Smooth muscle cell (in vitro differentiated cells): Measurements from ENCODE around the gene ISCA1. TPM values are rescaled to one million over a fixed set of nuclear protein-coding genes. Genes with fewer than 3 reads are reported as not detected.
"Not testable (repeated sequence)": the region's sequence is repeated elsewhere in the genome, so short reads cannot be mapped to it uniquely, and the experiment has no call there.

ENCODE experiments used
- DNase-seq: peaks from one replicate; lab custom pipeline; 2025; ENCODE audit not compliant: unreplicated experiment; lab: John Stamatoyannopoulos, UW
- H2AFZ ChIP-seq: fragments of 200-600 bp; sonication (generic); 2 replicates; pipeline ENCODE4 v1.6.0; 2016; ENCODE audit warnings: antibody characterized with exemption, low read depth, mild to moderate bottlenecking
- H3F3A ChIP-seq: fragments of 200-600 bp; sonication (generic); 2 replicates; pipeline ENCODE4 v1.6.0; 2017; ENCODE audit warnings: antibody characterized with exemption, low read depth
- H3K27ac ChIP-seq: fragments of 200-600 bp; sonication (generic); 2 replicates; pipeline ENCODE4 v1.5.1; 2016; ENCODE audit warnings: low read depth, mild to moderate bottlenecking
- H3K27me3 ChIP-seq: fragments of 200-600 bp; sonication (generic); 2 replicates; pipeline ENCODE4 v1.6.1; 2016; ENCODE audit warnings: low read depth, mild to moderate bottlenecking
- H3K36me3 ChIP-seq: fragments of 200-600 bp; sonication (generic); 2 replicates; pipeline ENCODE4 v1.5.1; 2016; ENCODE audit warnings: low read depth
- H3K4me1 ChIP-seq: fragments of 200-600 bp; sonication (generic); 2 replicates; pipeline ENCODE4 v1.5.1; 2016; ENCODE audit warnings: low read depth
- H3K4me2 ChIP-seq: fragments of 200-600 bp; sonication (generic); 2 replicates; pipeline ENCODE4 v1.6.0; 2016; ENCODE audit warnings: mild to moderate bottlenecking
- H3K4me3 ChIP-seq: fragments of 200-600 bp; sonication (generic); 2 replicates; pipeline ENCODE4 v1.5.1; 2016; ENCODE audit warnings: mild to moderate bottlenecking
- H3K79me2 ChIP-seq: fragments of 200-600 bp; sonication (generic); 2 replicates; pipeline ENCODE4 v1.6.0; 2016; ENCODE audit warnings: low read depth, mild to moderate bottlenecking
- H3K9ac ChIP-seq: fragments of 200-600 bp; sonication (generic); 2 replicates; pipeline ENCODE4 v1.6.0; 2016; ENCODE audit warnings: low read depth
- H3K9me3 ChIP-seq: fragments of 200-600 bp; sonication (generic); replicated peaks from 2 replicates; pipeline ENCODE4 v1.5.1; 2016; ENCODE audit warnings: low read depth
- H4K20me1 ChIP-seq: fragments of 200-600 bp; sonication (generic); 2 replicates; pipeline ENCODE4 v1.6.0; 2016; ENCODE audit warnings: low read depth
- CTCF ChIP-seq: fragments of 200-600 bp; sonication (generic); IDR thresholded peaks from 2 replicates; pipeline ENCODE4 v1.5.1; 2017; ENCODE audit warnings: borderline replicate concordance, mild to moderate bottlenecking, antibody characterized with exemption; ENCODE audit not compliant: insufficient read depth, poor library complexity, severe bottlenecking
- WGBS: methylation state at CpG from one replicate; pipeline ENCODE4 v1.1.7; 2016; ENCODE audit warnings: low lambda C conversion rate; 5-methylcytosine and 5-hydroxymethylcytosine counted together
- polyA plus RNA-seq: library from polyadenylated mRNA; unstranded; fragments of >200 nt; fragmentation: Nextera tagmentation; extraction: Ambion mirVana; gene quantifications from 2 replicates; pipeline ENCODE4 v1.2.1, GENCODE V29; 2016
- total RNA-seq: library from RNA; depleted of rRNA; stranded (reverse); fragments of >200 nt; gene quantifications from 2 replicates; pipeline ENCODE4 v1.2.3, GENCODE V29; 2014

The ISCA1 gene
- total and polyA plus RNA-seq, 2 experiments from 2014 or later = 19.8 to 38.9 TPM

DNA sequence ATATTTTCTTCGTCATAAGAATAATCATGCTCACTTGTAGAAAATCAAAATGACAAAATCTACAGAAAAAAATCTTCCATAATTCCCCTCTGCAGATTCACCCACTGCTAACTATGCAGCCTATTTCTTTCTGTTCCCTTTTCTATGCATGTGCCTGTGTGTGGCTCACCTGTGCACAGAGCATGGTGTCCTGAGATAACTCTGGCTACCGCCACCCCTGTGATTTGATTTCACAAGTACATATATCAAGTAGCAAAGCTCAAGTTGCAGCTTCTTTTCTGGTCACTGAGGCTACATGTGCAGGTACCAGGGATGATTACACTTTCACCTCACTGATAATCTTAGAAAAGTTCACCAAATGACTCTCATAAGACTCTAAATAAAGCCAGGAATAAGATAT is 18.4 kb upstream of the ISCA1 start:
- no peaks in the 10 kb centered on the region for H3F3A ChIP-seq
- H3K27ac ChIP-seq = no peak overlapping the region
- H3K9me3 ChIP-seq = no peaks in the 10 kb centered on the region
- no peak overlapping the region for H2AFZ ChIP-seq
- H3K79me2 ChIP-seq = no peaks in the 10 kb centered on the region
- TF ChIP-seq CTCF = no peak
- peaks cover 8% of the 10 kb centered on the region for H3K4me1 ChIP-seq
- H3K4me3 ChIP-seq = no peak overlapping the region
- peaks cover 46% of the 10 kb centered on the region for H3K36me3 ChIP-seq
- H3K9ac ChIP-seq = no peak overlapping the region
- 91% methylated on average over 2 of the region's 2 CpGs for WGBS
- H4K20me1 ChIP-seq = peaks cover 4% of the 10 kb centered on the region
- H3K27me3 ChIP-seq = no peaks in the 10 kb centered on the region
- no peak overlapping the region for H3K4me2 ChIP-seq
- no peak for DNase-seq

- H3K4me2 ChIP-seq = no peak overlapping the region
- H3F3A ChIP-seq = no peaks in the 10 kb centered on the region
- no peak overlapping the region for H3K9ac ChIP-seq
- H2AFZ ChIP-seq = no peak overlapping the region
- no peak overlapping the region for H3K27ac ChIP-seq
- peaks cover 5% of the 10 kb centered on the region for H3K4me1 ChIP-seq
- H4K20me1 ChIP-seq = peaks cover 4% of the 10 kb centered on the region
- no peaks in the 10 kb centered on the region for H3K79me2 ChIP-seq
- H3K9me3 ChIP-seq = no peaks in the 10 kb centered on the region
- peaks cover 33% of the 10 kb centered on the region for H3K36me3 ChIP-seq
- no peak for DNase-seq
- H3K4me3 ChIP-seq = no peak overlapping the region
- H3K27me3 ChIP-seq = no peaks in the 10 kb centered on the region
- 93% methylated on average over 11 of the region's 11 CpGs for WGBS
- TF ChIP-seq CTCF = no peak
Observed at GRCh38 chr9:86298873-86299272, 16.5 kb upstream of the ISCA1 start.

- not testable (repeated sequence) for DNase-seq, H3K79me2 ChIP-seq, H3K9ac ChIP-seq, H3F3A ChIP-seq, H4K20me1 ChIP-seq, H3K36me3 ChIP-seq, H3K27ac ChIP-seq, H3K27me3 ChIP-seq, H3K4me2 ChIP-seq, H3K9me3 ChIP-seq, H3K4me3 ChIP-seq, H2AFZ ChIP-seq
- peaks cover 11% of the 10 kb centered on the region for H3K4me1 ChIP-seq
- 95% methylated on average over 6 of the region's 6 CpGs for WGBS
Observed at GRCh38 chr9:86290341-86290740, 8.0 kb upstream of the ISCA1 start.

DNA sequence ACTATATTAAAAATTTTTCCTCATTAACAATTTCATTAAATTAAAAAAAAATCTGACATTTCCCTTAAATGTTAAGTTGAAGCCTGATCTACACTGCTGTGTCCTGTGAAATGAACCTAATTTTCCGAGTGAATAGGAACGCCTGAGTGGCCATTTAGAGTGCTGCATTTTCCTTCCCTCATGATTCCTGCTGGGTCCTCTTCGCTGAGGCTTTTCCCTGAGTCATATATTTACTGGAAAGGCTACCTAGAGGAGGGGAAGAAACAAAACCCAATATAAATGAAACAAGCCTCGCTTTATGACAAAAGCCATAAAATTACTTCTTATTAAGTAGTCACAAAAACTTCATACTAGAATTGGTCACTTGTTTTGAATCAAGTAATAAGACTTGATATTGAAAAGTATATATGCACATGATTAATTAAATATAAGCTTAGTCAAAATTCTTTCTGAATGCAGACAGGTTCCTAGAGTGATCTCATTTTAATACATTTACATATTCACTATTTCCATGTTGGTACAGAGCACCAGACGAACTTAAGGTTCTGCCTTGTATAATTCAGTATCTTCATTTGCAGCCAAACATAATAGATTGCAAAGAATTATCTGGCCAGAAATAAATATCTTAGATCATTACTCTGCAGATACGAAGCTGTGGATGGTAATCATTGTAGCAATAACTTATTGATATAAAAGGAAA is 6.3 kb upstream of the ISCA1 start:
- DNase-seq = no peak
- no peak overlapping the region for H3K4me3 ChIP-seq
- H3F3A ChIP-seq = no peaks in the 10 kb centered on the region
- no peak overlapping the region for H2AFZ ChIP-seq
- no peaks in the 10 kb centered on the region for H3K9me3 ChIP-seq
- no peak overlapping the region for H3K9ac ChIP-seq
- H3K27ac ChIP-seq = no peak overlapping the region
- peaks cover 4% of the 10 kb centered on the region for H3K36me3 ChIP-seq
- no peak overlapping the region for H3K4me2 ChIP-seq
- WGBS = 76% methylated on average over 6 of the region's 6 CpGs
- no peaks in the 10 kb centered on the region for H3K79me2 ChIP-seq
- TF ChIP-seq CTCF = no peak
- no peaks in the 10 kb centered on the region for H4K20me1 ChIP-seq
- H3K27me3 ChIP-seq = no peaks in the 10 kb centered on the region
- peaks cover 11% of the 10 kb centered on the region for H3K4me1 ChIP-seq
